ENCODE measurements around the gene CHD2.

The CHD2 gene

GRCh38 chr15:92971081-92971480 is 71.0 kb downstream of the CHD2 start:
- TF ChIP-seq CTCF (conservative IDR thresholded peaks at IDR 0.05; ENCODE audit: low read depth, low read length) = no peak

GRCh38 chr15:92971713-92972112 is 71.6 kb downstream of the CHD2 start:
- DNase-seq (ENCODE audit: low read depth) = no peak
- no peak for TF ChIP-seq CTCF (conservative IDR thresholded peaks at IDR 0.05; ENCODE audit: low read depth, low read length)
- H3K4me3 ChIP-seq (ENCODE audit: low read depth, low read length) = no peak overlapping the region

More at GRCh38 chr15:92971081-92971480, 71.0 kb downstream of the CHD2 start:
- H3K4me3 ChIP-seq (ENCODE audit: low read depth, low read length) = no peak overlapping the region
- DNase-seq (ENCODE audit: low read depth) = no peak

GRCh38 chr15:92974183-92974915 is 74.2 kb downstream of the CHD2 start:
- H3K4me3 ChIP-seq (ENCODE audit: low read depth, low read length) = no peak overlapping the region
- TF ChIP-seq CTCF (conservative IDR thresholded peaks at IDR 0.05; ENCODE audit: low read depth, low read length) = no peak
- no peak for DNase-seq (ENCODE audit: low read depth)

- no peak for TF ChIP-seq CTCF (conservative IDR thresholded peaks at IDR 0.05; ENCODE audit: low read depth, low read length)
- peak; percentile 75 for DNase-seq (ENCODE audit: low read depth)
Measured at GRCh38 chr15:92979011-92979701, 79.0 kb downstream of the CHD2 start.

GRCh38 chr15:92981333-92981732 is 81.2 kb downstream of the CHD2 start:
- no peak for TF ChIP-seq CTCF (conservative IDR thresholded peaks at IDR 0.05; ENCODE audit: low read depth, low read length)
- H3K4me3 ChIP-seq (ENCODE audit: low read depth, low read length) = no peak overlapping the region
- no peak for DNase-seq (ENCODE audit: low read depth)

More at GRCh38 chr15:92979011-92979701, 79.0 kb downstream of the CHD2 start:
- no peak overlapping the region for H3K4me3 ChIP-seq (ENCODE audit: low read depth, low read length)

- DNase-seq (ENCODE audit: low read depth) = no peak
- H3K4me3 ChIP-seq (ENCODE audit: low read depth, low read length) = no peak overlapping the region
- TF ChIP-seq CTCF (conservative IDR thresholded peaks at IDR 0.05; ENCODE audit: low read depth, low read length) = no peak
Measured at GRCh38 chr15:92984161-92984560, 84.0 kb downstream of the CHD2 start.

Data from choroid plexus epithelial cell (primary cell).